ENCODE results near the gene BEX1.

GRCh38 chrX:103012945-103013344, 51.0 kb downstream of the BEX1 start:
- TF ChIP-seq, protein P1, sequence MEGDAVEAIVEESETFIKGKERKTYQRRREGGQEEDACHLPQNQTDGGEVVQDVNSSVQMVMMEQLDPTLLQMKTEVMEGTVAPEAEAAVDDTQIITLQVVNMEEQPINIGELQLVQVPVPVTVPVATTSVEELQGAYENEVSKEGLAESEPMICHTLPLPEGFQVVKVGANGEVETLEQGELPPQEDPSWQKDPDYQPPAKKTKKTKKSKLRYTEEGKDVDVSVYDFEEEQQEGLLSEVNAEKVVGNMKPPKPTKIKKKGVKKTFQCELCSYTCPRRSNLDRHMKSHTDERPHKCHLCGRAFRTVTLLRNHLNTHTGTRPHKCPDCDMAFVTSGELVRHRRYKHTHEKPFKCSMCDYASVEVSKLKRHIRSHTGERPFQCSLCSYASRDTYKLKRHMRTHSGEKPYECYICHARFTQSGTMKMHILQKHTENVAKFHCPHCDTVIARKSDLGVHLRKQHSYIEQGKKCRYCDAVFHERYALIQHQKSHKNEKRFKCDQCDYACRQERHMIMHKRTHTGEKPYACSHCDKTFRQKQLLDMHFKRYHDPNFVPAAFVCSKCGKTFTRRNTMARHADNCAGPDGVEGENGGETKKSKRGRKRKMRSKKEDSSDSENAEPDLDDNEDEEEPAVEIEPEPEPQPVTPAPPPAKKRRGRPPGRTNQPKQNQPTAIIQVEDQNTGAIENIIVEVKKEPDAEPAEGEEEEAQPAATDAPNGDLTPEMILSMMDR (IDR thresholded peaks at IDR 0.05), result no peak
- no peak for TF ChIP-seq POLR2A (IDR thresholded peaks at IDR 0.05)

Data from right lobe of liver (tissue), 4 donors.